NCI-H1092 (cell line): ENCODE data around the gene KRT33A.

Experiments used
- DNase-seq: peaks from one replicate; lab custom pipeline; 2025; lab: John Stamatoyannopoulos, UW

The KRT33A gene

DNA sequence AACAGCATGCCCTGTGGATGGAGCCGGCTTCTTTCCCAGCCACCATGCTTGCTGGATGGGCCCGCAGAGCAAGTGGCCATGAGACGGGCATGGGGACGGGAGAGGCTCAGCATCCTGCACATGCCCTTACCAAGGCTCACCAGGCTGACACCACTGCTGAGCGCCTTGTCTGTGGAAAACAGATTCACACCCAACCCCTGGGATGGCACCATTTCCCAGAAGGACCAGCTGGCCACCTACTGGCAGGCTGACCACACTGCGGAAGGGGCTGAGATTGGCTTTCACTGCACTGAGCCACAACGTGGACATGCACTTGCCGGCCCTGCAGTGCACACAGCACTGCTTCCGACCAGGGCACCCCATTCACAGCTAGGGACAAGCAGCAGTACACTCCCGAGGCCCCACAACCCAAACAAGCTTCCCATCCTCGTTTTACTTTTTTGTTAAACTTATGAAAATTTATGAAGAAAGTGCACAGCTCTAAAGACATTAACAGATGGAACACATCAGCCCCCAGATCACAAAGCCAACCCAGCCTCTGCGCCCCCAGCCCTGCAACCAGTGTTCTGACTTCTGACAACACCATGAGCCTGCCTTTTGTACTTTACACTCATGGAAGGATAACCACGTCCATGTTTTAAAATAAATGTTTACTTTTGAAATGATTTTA lies 21.2 kb downstream of the KRT33A start:
- DNase-seq, result peak; percentile 25

DNA sequence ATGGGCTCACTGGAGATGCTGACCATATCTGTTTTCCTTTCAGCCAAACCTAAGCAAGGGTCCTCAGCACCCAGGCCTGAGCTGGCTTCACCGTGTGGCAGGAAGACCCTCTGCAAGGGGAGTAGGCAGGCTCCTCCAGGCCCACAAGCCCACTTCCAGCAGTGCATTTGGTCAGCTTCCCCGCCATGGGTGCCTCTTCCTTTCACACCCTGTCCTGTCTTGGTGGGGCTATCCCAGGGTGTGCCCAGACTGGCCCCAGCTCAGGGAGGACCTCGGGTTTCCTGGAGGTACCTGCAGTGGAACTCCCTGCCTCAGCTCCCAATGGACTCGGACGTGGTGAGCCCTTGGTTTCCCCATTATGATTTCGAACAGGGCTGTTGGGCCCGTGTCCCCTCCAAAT lies 22.4 kb downstream of the KRT33A start:
- no peak for DNase-seq

- DNase-seq, result no peak
These were observed 23.1 kb downstream of the KRT33A start for GRCh38 chr17:41327411-41328120.

DNA sequence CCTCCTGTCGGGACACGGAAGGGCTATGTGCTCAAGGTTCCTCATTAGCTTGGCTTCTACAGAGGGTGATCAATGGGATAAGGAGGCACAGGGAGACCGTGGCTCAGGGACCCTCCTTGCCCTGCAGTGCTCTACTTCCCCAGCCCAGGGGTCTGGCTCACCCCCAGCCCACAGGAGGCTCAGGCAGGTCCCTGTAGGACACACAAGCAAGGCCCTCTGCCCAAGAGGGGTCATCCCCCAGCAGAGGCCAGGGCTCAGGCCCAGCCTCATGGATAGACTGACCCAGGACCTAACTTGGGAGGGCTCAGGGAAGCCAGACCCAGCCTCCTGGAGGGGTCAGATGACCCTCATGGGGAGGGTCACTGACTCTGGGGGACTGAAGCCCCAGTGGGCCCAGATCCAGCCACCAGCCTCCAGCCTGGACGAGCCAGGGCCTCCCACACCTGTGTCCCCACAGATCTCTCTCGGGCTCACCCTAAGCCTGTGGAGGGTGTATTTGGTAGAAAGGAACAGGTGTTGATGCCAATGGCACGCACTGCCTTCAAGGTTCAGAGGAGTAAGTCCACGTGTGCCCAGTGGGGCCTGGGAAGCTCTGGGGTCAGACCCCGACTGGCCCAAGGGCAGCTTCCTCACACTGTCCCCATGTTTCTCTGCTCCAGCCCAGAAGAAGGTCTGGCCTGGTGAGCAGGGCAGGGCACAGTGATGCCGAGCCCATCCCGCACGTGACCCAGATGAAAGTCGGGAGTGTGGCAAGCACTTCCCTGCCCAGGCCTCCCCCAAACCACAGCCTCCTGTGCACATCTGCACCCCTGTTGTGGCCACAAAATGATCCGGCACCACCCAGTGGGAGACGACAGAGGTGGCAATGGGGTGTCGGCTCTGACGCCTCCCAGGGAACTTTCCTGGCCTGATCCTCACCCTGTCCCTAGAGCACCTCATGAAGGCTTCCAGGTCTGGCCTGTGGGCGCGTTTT lies 24.2 kb downstream of the KRT33A start:
- DNase-seq, result no peak

DNA sequence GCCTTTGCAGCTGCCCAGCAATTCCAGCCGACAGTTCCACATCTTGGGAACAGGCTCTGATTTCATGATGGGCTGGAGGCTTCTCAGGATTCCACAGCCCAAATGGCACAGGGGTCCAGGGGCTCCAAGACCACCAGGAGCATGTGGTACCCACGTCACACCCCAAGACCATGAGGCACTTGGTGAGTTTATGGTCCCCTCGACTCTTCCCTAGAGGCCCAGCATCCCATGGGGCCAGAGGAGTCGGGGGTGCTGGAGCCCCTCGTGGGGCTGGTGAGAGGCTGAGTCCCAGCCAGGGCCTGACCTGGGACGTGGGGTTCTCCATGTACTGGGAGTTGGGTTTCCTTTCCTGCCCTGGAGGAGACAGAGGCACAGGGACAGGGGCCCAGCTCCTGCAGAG lies 25.0 kb downstream of the KRT33A start:
- no peak for DNase-seq

DNA sequence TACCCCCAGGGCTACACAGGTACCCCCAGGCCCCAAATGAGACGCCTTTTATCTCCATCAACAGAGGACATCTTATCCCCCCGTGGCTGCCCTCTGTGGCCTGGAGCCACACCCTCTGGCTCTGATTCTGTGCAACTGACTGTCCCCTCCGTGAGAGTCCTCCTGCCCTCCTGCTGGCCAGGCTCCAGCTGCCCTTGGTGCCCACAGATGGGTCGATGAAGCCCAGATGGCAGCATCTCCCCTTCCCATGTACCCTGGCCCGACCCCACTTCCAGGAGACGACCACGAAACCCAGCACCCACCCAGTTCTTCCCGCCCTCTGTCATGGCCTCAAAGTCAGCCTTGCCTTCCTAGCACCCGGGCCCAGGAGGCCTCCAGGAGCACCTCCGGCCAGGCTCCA lies 25.5 kb downstream of the KRT33A start:
- no peak for DNase-seq

GRCh38 chr17:41324180-41325075 lies 26.2 kb downstream of the KRT33A start:
- DNase-seq, result no peak

DNA sequence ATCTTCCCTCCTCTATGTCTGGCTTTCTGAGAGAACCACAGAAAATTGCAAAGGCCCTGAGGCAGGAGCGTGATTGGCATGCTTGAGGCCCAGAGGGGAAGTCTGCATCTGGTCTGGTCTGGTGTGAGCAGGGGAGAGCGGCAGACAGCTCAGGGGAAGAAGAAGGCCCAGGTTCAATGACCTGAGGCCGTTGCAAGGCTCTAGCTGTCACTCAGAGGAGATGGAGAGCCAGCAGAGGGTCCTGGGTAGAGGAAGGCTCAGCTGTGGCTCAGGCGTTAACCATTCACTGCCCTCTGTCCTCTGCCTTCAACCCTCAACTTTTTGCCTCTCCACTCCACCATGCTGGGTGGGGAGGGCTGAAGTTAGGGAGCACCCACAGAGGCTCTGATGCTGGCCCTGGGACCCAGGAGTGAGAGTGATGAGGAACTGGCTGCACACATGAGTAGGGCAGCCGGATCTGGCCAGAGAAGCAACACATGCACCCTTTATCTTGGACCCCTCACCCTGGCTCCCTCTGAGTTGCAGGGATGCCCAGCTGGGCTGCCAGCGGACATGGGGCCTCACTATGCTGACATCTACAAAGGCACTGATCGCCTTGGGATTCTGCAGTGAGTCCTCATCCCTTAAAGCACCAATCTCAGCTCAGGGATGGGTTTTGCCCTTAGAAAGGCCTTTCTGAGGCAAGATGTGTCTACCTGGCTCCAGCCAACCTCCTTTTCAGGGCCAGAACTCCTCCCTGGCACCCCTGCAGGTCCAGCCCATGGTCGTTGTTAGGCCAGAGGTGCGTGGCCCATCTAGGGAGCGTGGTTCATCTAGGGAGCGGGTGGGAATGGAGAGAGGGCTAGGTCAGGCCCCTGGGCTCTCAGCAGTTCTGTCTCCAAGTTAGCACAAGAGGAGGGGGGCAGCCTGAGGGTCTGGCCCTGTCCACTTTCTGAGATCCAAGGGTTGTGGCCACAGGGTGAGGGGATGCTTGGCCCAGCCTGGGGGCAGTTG lies 27.4 kb downstream of the KRT33A start:
- DNase-seq, result no peak

GRCh38 chr17:41322094-41322902 lies 28.3 kb downstream of the KRT33A start:
- DNase-seq, result peak; percentile 16

GRCh38 chr17:41318231-41318630 lies 32.4 kb downstream of the KRT33A start:
- no peak for DNase-seq

- peak; percentile 33 for DNase-seq
These were observed 34.7 kb downstream of the KRT33A start for GRCh38 chr17:41315814-41316445.

GRCh38 chr17:41315204-41315794 lies 35.3 kb downstream of the KRT33A start, which contains the start of gene KRTAP17-1:
TSS of gene KRTAP17-1 (minus strand) at chr17:41315710. CDS start at chr17:41315650, 60 bp downstream.
- DNase-seq, result no peak

DNA sequence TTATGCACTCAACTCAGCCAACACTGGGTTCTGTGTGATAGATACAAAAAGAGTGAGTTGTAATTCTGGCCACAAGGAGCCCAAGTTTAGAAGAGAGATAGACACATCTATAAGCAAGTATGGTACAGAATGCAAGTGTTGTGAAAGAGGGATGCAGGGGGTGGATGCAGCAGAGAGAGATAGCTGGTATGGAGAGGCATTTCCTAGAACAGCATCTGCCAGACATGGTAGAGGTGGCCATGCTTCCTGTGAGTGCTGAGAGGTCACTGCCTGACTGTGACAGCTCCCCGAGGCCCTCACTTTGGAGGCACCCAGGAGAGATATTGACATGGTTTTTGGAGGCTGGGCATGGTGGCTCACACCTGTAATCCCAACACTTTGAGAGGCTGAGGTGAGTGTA lies 39.5 kb downstream of the KRT33A start:
- DNase-seq, result no peak

GRCh38 chr17:41308918-41309359 lies 41.7 kb downstream of the KRT33A start, which contains the start of gene KRTAP16-1:
TSS of gene KRTAP16-1 (minus strand) at chr17:41309309. CDS start at chr17:41309253, 56 bp downstream.
- DNase-seq, result no peak

DNA sequence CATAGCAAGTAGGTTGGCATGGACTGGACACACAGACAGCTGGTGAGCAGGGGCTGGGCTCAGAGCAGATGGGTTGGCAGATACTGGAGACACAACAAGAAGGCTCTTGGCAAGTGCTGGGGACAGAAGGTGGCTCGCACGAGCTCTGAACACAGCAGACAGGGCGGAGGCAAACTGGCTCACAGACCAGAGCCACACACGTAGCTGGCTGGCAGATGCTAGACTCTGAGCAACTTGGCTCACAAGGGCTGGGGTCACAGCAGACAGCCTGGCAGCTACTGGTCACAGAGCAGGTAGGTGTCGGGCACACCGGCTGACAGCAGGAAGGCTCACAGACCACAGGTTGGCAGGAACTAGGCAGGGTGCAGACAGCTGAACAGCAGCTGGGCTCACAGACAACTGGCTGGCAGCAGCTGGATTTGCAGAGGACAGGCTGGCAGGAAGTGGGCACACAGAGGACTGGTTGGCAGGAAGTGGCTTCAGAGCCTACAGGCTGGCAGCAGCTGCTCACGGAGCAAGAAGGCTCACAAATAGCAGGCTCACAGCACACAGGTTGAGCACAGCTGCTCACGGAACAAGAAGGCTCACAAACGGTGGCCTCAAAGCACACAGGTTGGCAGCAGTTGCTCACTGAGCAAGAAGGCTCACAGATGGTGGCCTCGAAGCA lies 42.2 kb downstream of the KRT33A start:
- peak; percentile 37 for DNase-seq

DNA sequence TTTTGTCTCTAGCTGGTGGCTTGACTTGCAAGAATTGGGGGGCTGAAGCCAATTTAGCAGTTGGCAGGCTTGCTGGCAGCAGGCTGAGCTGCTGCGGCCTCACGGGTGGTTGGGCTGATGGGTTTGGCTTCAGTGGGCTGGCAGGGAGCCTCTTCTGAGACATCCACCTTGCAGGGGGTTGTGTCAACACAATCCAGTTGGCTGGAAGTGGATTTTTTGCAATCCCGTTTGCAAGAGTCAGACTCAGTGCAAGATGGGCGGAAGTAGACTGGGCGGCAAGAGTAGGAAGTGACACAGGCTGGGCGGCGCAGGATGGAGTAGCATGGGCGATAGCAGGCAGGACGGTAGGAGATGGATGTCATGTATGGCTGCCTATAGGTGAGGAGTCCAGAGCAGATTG lies 43.0 kb downstream of the KRT33A start:
- DNase-seq, result no peak

DNA sequence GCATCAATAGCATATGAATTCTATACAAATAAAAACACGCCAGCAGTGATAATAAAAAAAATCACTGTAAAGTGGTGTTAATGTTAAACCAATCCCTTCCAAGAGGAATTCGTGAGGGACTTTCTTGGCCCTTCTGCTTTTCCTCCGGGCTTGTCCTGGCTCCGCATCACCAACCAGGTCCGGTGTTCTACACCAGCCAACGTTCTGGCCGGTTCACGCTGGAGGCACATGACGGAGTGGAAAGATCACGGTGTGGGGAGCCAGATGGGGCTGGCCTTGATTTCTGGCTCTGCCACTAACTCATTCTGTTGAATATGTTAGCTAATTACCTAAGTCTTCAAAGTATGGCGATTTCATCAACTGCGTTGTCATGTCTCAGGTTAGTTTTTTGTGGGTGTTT lies 46.5 kb downstream of the KRT33A start:
- no peak for DNase-seq

GRCh38 chr17:41302981-41303380 lies 47.6 kb downstream of the KRT33A start:
- no peak for DNase-seq
